H1 (cell line): ENCODE results near the gene CCDC141. TPM values are rescaled to one million over a fixed set of nuclear protein-coding genes. Genes with fewer than 3 reads are reported as not detected.

Experiments used
- POU5F1 ChIP-seq: IDR thresholded peaks from 2 replicates; pipeline ENCODE4 v1.6.1; 2011; ENCODE audit warnings: low read depth, mild to moderate bottlenecking, low read length, moderate library complexity
- SP1 ChIP-seq: IDR thresholded peaks from 2 replicates; pipeline ENCODE4 v1.6.1; 2011; ENCODE audit warnings: low read depth, low read length
- TAF1 ChIP-seq: IDR thresholded peaks from 2 replicates; pipeline ENCODE4 v1.6.1; 2011; ENCODE audit warnings: mild to moderate bottlenecking, low read depth, low read length
- ZNF274 ChIP-seq: IDR thresholded peaks from 2 replicates; pipeline ENCODE4 v1.7.0; 2012; ENCODE audit warnings: low read length, borderline replicate concordance; ENCODE audit errors: extremely low read depth
- polyA plus RNA-seq, 7 experiments: library from polyadenylated mRNA; depleted of rRNA in 3 of 7; stranded (reverse) in 5 of 7; unstranded in 2 of 7; fragments of >200 nt in 5 of 7; fragments of 200-250 nt in 2 of 7; gene quantifications; 1 replicate in 5 of 7; 2 replicates in 1 of 7; 4 replicates in 1 of 7; pipeline versions ENCODE4 v1.2.1 to v1.2.3, GENCODE V29; 2011 to 2013; ENCODE audit warnings: missing spikeins in 2 of 7, mixed read lengths in 2 of 7
- total RNA-seq: library from RNA; stranded (reverse); fragmentation: NEBNext Ultra II Directional; extraction: Animal tissue kit (Norgen Biotek cat#: 25700); gene quantifications from 2 replicates; pipeline ENCODE4 v1.2.1, GENCODE V29; 2021
- TF ChIP-seq, protein P1 (sequence below): IDR thresholded peaks from 2 replicates; pipeline ENCODE4 v1.6.1; 2011; ENCODE audit warnings: low read depth, mild to moderate bottlenecking, low read length; ENCODE audit not compliant: insufficient read depth

Gene CCDC141
- total and polyA plus RNA-seq, 2 of the 8 experiments (the other 6 are each of a cell fraction or from before 2014, with no cell fraction given): 0.56 to 21.6 TPM

DNA sequence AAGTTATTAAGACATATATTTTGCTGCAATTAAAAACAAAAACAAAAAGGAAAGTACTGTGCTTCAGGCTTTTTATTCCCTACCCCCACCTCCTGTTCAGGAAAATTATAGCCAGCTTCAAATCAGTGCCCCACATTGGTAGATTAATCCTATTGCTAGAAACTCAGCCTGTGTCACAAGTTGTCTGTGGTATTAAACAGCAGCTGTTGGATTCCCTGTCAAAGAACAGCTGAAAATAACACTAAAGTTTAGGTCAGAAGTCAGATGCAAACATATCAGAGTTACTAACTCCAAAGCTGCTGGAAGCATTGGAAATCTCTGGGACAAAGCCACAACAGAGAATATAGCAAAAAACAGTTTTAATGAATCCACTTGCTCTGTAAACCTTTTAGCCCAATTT, 818 bp upstream of the CCDC141 start (continued):
- TF ChIP-seq POU5F1 (no peak), TAF1 (no peak), SP1 (no peak), ZNF274 (no peak)
- TF ChIP-seq, protein P1, sequence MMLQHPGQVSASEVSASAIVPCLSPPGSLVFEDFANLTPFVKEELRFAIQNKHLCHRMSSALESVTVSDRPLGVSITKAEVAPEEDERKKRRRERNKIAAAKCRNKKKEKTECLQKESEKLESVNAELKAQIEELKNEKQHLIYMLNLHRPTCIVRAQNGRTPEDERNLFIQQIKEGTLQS: no peak
